ENCODE measurements around the gene NBDY.
"Not testable (repeated sequence)": the region's sequence is repeated elsewhere in the genome, so short reads cannot be mapped to it uniquely, and the experiment has no call there.

Gene NBDY

DNA sequence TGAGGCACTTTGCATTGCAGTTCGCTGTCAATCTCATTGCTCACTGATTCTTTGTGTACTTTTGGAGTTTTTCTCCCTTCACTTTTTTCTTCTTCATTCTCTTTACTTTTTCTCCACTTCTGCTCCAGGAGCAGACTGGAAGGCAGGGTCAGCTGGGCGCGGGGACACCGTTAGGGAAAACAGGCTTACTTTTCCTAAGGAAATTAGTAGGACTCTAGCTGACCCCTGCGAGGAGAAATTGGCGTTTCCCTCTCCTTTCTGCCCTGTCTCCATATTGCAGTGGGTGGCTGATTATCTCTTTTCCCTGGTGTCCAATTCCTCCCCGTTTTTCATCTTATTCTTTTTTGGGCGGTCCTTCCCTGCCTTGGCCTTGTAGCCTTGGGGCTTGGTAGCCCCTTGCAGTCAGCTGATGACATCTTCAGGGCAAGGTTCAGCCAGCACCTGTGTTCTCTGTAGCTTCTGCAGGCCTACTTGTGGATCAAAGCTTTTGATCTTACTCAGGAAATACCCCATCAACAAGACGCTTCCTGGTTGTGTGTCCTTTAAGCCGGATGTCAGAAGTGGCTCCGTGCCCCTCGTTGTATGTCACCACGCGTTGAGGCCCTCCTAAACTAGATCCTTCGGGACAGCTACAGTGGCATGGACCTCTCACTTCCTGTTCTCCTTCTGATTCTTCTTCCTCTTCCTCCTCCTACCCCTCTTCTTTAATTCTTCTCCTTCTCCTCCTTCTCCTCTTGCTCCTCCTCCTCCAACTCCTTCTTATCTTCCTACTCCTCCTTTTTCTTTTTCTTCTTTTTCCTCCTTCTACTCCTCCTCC is 36.1 kb downstream of the NBDY start:
- DNase-seq: no peak

DNA sequence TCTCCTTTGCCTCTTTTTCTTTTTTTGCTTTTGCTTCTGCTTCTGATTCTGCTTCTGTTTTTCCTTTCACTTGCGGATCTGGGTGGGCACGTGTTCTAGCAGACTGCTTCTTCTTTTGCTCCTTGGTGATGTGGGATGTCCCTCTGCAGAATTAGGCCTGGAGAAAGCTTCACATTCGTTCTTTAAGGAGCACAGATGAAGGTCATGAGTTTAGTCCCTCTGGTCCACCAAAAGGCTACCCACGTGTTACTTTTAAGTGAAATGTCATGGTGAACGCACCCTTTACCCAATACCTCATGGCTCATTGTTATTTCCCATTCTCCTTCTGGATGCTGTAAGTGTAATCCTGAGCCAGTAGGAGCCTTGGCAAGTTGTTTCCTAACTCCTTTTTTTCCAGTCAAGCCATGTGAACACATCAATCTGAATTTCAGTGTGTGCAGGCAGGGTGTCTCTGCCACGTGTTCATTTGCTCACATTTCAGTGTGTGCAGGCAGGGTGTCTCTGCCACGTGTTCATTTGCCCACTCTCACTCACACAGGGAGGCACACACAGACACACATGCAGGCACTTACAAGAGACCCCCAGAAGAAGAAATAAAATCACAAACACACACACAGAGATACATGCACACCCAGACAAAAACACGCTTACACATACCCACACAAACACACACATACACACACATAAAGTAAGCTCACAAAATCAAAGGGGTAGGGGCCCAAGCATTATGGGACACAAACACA is 36.9 kb downstream of the NBDY start:
- DNase-seq: no peak

DNA sequence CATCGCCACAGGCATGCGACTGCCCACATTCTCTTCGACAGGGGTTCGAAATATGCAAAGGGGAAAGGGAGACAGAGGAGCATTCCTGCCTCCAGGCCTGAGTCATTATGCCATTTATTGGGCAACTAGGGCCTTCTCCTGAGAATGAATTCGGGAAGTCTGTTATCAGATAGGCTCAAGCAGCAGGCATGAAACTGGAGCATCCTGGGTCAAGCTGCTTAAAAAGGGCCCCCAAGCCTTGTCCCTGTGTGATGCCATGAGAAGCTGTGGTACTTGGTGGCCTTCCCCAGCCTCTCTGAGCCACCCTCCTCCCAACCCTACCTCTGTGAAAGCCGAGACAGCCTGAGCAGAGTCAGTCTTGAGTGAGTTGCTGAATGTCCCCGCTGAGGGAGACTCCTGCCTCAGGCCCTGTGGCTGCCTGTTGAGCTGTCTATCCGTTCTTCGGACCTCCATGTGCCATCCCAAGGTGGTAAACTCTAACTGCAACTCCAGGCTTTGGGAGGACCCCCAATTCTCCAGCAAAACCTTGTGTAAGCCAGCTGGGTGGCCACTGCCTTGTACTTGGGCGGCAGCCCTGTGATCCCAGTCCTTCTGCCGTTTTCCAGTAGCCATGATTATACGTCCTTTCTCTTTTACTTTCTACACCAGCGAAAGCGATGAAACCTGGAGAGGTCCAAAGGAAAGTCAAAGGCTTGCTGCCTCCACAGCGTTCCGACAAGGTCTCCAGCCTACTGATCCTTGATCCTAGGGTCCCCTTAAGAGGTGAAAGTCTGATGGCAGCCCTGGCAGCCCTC is 37.7 kb downstream of the NBDY start:
- no peak for DNase-seq

DNA sequence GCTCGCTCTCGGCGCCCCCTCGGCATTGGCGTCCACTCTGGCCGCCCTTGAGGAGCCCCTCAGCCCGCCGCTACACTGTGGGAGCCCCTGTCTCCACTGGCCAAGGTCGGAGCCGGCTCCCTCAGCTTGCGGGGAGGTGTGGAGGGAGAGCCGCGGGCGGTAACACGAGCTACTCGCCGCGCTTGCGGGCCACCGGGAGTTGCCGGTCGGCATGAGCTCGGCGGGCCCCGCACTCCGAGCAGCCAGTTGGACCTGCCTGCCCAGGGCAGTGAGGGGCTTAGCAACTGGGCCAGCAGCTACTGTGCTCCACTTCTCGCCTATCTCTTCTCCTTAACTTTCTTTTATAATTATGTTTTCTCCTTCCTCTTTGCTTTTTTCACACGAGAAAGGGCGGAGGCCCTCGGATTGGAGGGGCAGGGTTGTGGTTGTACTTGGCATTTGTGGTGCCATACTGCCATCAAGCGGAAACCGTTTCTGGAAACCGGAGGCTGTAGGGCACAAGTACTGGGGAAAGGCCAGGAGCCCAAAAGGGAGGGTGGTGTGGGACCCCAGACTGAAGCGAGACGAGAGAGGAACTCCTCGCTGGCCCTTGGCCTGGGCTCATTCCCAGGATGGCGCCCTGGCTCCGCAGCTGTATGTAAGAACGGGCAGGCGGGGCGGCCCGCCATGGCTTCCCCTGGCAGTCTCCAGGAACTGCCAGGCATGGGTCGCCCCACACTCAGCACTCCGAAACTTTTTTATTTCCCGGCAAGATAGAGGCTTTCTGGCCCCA is 38.5 kb downstream of the NBDY start:
- not testable (repeated sequence) for DNase-seq

DNA sequence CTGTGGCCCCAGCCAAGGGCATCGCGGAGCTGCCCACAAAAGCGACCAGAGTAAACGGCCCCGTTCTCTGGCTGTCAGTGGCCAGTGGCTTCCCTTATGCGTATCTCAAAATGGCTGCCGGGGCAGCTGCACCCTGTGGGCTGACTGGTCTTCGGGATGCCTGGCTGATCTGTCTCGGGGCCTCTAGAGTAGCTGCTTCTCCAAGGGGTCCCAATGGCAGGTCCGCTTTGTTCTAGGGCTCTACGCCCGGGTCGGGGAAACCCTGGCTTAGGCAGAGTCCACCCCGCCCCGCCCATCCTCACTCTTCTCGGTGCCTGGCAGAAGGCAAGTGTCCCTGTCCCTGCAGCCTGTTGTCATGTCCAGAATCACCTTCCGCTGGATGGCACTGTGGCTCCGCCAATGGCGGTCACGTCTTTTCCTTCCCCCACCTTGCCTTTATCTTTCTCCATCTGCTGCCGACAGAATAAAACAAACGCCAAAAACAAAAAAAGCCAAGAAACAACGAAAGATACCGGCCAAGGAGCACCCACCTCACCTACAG is 39.1 kb downstream of the NBDY start:
- not testable (repeated sequence) for DNase-seq

DNA sequence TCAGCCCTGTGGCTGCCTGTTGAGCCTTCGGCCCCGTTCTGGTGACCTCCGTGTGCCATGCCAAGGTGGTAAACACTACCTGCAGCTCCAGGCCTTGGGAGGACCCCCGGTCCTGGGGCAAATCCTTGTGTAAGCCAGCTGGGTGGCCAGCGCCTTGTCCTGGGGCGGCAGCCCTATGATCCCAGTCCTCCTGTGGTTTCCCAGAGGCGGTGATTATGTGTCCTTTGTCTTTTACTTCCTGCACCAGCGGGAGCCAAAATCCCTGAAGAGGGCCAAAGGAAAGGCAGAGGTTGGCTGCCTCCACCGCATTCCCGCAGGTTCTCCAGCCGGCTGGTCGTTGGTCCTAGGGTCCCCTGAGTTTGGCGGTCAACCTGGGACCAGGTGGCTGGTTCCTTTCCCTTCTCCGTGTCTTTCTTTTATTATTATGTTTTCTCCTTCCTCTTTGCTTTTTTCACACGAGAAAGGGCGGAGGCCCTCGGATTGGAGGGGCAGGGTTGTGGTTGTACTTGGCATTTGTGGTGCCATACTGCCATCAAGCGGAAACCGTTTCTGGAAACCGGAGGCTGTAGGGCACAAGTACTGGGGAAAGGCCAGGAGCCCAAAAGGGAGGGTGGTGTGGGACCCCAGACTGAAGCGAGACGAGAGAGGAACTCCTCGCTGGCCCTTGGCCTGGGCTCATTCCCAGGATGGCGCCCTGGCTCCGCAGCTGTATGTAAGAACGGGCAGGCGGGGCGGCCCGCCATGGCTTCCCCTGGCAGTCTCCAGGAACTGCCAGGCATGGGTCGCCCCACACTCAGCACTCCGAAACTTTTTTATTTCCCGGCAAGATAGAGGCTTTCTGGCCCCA is 43.9 kb downstream of the NBDY start:
- DNase-seq: not testable (repeated sequence)

DNA sequence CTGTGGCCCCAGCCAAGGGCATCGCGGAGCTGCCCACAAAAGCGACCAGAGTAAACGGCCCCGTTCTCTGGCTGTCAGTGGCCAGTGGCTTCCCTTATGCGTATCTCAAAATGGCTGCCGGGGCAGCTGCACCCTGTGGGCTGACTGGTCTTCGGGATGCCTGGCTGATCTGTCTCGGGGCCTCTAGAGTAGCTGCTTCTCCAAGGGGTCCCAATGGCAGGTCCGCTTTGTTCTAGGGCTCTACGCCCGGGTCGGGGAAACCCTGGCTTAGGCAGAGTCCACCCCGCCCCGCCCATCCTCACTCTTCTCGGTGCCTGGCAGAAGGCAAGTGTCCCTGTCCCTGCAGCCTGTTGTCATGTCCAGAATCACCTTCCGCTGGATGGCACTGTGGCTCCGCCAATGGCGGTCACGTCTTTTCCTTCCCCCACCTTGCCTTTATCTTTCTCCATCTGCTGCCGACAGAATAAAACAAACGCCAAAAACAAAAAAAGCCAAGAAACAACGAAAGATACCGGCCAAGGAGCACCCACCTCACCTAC is 44.5 kb downstream of the NBDY start:
- DNase-seq: not testable (repeated sequence)

DNA sequence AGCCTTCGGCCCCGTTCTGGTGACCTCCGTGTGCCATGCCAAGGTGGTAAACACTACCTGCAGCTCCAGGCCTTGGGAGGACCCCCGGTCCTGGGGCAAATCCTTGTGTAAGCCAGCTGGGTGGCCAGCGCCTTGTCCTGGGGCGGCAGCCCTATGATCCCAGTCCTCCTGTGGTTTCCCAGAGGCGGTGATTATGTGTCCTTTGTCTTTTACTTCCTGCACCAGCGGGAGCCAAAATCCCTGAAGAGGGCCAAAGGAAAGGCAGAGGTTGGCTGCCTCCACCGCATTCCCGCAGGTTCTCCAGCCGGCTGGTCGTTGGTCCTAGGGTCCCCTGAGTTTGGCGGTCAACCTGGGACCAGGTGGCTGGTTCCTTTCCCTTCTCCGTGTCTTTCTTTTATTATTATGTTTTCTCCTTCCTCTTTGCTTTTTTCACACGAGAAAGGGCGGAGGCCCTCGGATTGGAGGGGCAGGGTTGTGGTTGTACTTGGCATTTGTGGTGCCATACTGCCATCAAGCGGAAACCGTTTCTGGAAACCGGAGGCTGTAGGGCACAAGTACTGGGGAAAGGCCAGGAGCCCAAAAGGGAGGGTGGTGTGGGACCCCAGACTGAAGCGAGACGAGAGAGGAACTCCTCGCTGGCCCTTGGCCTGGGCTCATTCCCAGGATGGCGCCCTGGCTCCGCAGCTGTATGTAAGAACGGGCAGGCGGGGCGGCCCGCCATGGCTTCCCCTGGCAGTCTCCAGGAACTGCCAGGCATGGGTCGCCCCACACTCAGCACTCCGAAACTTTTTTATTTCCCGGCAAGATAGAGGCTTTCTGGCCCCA is 49.3 kb downstream of the NBDY start:
- DNase-seq: not testable (repeated sequence)

DNA sequence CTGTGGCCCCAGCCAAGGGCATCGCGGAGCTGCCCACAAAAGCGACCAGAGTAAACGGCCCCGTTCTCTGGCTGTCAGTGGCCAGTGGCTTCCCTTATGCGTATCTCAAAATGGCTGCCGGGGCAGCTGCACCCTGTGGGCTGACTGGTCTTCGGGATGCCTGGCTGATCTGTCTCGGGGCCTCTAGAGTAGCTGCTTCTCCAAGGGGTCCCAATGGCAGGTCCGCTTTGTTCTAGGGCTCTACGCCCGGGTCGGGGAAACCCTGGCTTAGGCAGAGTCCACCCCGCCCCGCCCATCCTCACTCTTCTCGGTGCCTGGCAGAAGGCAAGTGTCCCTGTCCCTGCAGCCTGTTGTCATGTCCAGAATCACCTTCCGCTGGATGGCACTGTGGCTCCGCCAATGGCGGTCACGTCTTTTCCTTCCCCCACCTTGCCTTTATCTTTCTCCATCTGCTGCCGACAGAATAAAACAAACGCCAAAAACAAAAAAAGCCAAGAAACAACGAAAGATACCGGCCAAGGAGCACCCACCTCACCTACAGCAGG is 50.0 kb downstream of the NBDY start:
- not testable (repeated sequence) for DNase-seq

DNA sequence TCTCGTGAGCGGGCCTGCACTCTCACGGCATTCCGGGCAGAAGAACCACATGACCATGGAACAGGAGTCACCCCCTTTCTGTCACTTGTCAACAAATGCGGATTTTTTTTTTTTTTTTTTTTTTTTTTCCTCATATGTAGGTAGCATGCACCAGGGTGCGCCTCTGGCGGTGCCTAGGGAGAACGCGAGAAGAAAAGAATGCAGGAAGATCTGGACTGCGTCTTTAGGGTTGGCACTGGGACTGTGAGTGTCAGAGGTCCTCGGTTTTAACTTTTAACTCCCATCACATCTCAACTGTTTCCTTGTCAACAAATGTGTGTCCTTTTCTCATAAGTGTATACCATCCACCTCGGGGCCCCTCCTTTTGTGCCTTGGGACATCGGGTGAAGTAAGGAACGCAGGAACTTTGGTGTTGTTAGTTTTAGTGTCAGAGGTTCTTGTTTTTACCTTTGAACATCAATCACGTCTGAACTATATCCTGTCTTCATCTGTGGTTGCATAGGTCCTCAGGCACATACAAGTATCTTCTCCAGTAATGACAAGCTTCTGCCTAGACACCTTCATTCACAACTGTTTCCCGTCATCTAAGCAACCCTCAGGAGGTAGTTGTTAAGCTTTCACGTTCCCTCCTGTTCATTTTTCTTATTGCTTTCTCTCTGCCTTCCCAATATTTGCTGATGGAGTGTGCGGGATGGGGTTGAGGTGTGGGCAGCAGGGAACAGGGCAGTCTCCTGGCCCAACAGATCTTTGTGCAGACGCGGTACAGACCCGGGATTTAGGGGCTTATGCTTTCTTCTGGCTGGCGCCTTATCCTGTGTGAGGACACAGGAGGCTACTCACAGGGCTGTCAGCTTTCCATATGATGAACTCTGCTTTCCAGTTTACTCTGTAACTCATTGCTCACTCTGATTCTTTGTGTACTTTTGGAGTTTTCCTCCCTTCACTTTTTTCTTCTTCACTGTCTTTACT is 51.9 kb downstream of the NBDY start:
- DNase-seq: not testable (repeated sequence)

DNA sequence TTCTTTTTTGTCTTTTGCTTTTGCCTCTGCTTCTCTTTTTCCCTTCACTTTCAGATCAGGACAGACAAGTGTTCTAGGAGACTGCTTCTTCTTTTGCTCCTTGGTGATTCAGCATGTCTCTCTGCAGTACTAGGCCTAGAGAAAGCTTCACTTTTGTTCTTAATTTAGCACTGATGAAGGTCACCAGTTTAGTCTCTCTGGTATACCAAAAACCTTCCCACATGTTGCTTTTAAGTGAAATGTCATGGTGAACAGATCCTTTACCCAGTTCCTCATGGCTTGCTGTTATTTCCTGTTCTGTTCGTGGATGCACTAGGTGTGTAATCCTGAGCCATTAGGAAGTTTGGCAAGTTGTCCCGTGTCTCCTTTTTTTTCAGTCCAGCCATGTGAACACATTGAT is 53.3 kb downstream of the NBDY start:
- no peak for DNase-seq

DNA sequence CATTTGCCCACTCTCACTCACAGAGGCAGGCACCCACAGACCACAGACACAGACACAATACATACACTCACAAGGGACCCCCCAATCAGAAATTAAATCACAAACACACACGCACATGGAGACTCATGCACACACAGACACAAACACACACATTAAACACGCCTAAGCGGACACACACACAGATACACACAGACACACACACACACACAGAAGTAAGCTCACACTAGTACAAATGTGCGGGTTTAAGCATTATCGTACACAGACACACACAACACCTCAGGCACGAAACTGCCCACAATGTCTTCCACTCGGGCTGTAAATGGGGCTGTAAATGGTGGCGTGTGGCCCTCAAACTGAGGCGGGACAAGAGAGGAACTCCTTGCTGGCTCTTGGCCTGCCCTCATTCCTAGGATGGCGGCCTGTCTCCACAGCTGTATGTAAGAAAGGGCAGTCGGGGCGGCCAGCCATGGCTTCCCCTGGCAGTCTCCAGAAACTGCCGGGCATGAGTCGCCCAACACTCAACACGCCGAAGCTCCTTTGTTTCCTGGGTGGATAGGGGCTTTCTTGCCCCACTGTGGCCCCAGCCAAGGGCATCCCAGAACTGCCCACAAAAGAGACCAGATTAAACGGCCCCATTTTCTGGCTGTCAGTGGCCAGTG is 53.9 kb downstream of the NBDY start:
- DNase-seq: no peak

DNA sequence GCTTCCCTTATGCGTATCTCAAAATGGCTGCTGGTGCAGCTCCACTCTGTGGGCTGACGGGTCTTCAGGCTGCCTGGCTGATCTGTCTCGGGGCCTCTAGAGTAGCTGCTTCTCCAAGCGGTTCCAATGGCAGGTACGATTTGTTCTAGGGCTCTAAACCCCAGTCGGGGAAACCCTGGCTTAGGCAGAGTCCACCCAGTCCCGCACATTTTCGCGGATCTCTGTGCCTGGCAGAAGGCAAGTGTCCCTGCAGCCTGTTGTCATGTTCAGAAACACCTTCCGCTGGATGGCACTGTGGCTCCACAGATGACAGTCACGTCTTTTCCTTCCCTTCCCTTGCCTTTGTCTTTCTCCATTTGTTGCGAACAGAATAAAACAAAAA is 54.4 kb downstream of the NBDY start:
- DNase-seq: no peak

DNA sequence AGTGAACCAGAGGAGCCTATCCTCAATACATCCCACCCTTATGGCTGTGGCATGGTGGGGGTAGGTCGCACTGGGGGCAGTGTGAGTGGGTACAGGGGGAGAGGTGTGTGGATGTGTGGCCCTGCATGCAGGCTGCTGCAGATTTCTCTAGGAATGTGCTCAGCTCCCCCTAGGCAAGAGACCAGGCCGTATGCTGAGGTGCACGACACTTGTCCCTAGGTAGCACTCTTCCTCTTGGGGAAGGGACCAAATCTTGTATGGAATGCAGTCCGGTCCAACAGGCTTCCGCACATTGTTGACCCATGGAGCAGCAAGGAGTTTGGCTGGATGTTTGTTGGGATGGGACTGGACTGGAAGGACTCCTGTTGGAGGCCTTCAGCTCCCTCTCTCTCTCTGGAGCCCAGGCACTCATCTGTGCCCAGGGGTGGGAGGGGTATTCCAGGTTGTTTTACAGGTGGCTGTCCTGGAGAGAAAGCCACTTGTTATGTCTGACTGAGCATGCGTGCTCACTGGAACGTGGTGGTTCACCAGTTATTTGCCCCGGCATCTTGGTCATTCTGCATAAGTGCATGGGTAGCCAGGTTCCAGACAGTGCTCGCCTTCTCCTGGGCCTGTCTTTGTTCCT is 55.1 kb downstream of the NBDY start:
- no peak for DNase-seq

DNA sequence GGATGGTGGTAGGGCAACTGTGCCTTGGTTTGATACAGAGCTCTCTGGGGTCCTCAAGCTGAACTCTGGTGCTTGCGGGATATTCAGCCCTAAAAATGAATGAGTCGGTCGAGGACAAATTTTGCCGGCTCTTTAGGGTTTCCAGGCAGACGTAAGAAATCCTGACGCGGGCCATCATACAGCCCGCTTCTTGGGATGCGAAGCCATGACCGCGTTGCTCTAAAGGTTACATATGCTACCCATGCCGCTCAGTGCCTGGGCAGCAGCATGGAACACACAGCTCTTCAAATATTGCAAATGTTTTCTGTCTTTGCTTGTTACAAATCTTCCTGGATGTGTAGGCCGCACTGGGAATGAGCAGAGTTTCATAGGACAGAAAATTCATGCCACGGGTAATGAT is 55.6 kb downstream of the NBDY start:
- DNase-seq: no peak

DNA sequence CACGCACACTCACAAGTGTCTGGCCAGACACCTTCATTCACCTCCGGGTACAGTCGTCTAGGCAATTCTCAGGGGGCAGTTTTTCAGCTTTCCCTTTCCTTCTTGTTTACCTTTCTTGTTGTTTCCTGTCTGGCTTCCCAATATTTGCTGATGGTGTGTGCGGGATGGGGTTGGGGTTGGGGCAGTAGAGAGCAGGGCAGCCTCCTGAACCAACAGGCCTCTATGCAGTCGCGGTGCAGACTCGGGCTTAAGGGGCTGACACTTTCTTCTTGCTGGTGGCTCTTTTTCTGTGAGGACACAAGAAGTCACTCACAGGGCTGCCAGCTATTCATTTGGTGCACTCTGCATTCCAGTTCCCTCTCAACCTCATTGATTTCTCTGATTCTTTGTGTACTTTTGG is 56.4 kb downstream of the NBDY start:
- no peak for DNase-seq

DNA sequence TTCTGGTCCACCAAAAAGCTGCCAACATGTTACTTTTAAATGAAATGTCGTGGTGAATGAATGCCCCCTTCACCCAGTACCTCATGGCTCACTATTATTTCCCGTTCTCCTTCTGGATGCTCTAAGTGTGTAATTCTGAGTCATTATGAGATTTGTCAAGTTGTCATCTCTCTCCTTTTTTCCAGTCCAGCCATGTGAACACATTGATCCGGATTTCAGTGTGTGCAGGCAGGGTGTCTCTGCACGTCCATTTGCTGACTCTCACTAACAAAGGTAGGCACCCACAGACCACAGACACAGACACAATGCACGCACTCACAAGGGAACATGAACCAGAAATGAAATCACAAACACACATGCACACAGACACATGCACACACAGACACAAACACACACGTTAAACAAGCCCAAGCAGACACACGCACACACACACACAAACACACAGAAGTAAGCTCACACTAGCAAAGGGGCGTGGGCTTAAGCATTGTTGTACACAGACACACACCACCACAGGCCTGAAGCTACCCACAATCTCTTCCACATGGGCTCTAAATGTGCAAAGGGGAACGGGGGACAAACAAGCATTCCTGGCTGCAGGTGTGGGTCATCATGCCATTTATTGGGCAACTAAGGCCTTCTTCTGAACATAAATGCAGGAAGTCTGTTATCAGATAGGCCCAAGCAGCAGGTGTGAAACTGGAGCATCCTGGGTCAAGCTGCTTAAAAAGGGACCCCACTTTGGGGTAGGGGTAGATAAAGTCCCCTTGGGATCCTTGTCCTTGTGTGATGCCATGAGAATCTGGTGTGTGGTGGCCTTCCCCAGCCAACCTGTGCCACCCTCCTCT is 58.1 kb downstream of the NBDY start:
- no peak for DNase-seq
